Heart left ventricle (tissue), 13 donors: Measurements from ENCODE around the gene FZD10.

Experiments
- CTCF ChIP-seq, 12 donors: fragments of 200-600 bp; sonication (generic) in 4 of 12; IDR thresholded peaks; one replicate each; pipeline versions ENCODE4 v1.5.0 to v1.8.0; 2018 to 2022; ENCODE audit warnings: antibody characterized with exemption in 12 of 12, mild to moderate bottlenecking in 5 of 12
- POLR2A ChIP-seq, 2 donors: fragments of 450-650 bp; IDR thresholded peaks; one replicate each; pipeline ENCODE4 v1.6.1; 2017; ENCODE audit warnings: antibody characterized with exemption in 2 of 2, mild to moderate bottlenecking in 2 of 2, moderate library complexity in 2 of 2
- donor health status: ischemic (EF 13 %, LVEDD 7.1; RV severe dilation, severe dysfunction).
- donor health status: DM: no; HTN: yes; CAD: no.
- donor health status: DM: no; HTN: no; CAD: no.
- donor health status: ischemic (EF 25% LVEDD 6.9; RV normal size, moderate dysfunction).
- donor health status: ischemic (EF 25% LVEDD 5.7; RV mildly dilated, moderate dysfunction).
- donor health status: ischemic (EF 35%, LVEDD 5.7; RV mildly dilated, moderate dysfunction).
- donor health status: nonischemic (EF 11% LVEDD 7.7; RV severe dilation, severe dysfunction).
- donor health status: DM: yes; HTN: yes; CAD: no.
- donor health status: PGD.
- donor health status: ischemic (EF 29% LVEDD 5.4; RV normal size, mild dysfunction).
- donor health status: nonischemic (EF 23%, LVEDD 6.1; RV moderate dilation, normal function).

GRCh38 chr12:130200445-130200844, 38.2 kb downstream of the FZD10 start:
- TF ChIP-seq CTCF (IDR thresholded peaks at IDR 0.05) (no peak), POLR2A (IDR thresholded peaks at IDR 0.05) (no peak)
